Common myeloid progenitor, CD34-positive (primary cell): ENCODE data around the gene SELENOK.

ENCODE experiments used
- CTCF ChIA-PET: fragments of 350-600 bp; sonication (Branson Sonifier 250); formaldehyde crosslinking; loops from one replicate; lab custom pipeline; 2021; ENCODE audit warnings: antibody characterized with exemption; lab: Charles Lee
- POLR2A ChIA-PET: fragments of 350-600 bp; sonication (Branson Sonifier 250); formaldehyde crosslinking; loops from one replicate; lab custom pipeline; 2021; ENCODE audit warnings: antibody characterized with exemption; lab: Charles Lee
- DNase-seq, 3 donors: peaks; one replicate each; pipeline versions ENCODE4 v3.0.0 to v3.0.0-alpha.2; 2013
- H3K27ac ChIP-seq, 2 experiments: 1 replicate in 1 of 2; 2 replicates in 1 of 2; pipeline ENCODE4 v1.7.0; 2013; ENCODE audit warnings: inconsistent platforms in 2 of 2, low read length in 2 of 2, mild to moderate bottlenecking in 2 of 2, low read depth in 1 of 2, moderate library complexity in 1 of 2; ENCODE audit not compliant: severe bottlenecking in 2 of 2, insufficient read depth in 1 of 2, poor library complexity in 1 of 2
- H3K27me3 ChIP-seq, 5 experiments: replicated peaks in 2 of 5; 1 replicate in 3 of 5; 2 replicates in 2 of 5; pipeline versions ENCODE4 v1.6.1 to v1.7.0; 2013; ENCODE audit warnings: low read length in 4 of 5, mild to moderate bottlenecking in 2 of 5, moderate library complexity in 2 of 5, inconsistent platforms in 1 of 5; ENCODE audit not compliant: insufficient read depth in 5 of 5, control insufficient read depth in 4 of 5
- H3K36me3 ChIP-seq, 4 experiments: 1 replicate in 2 of 4; 2 replicates in 2 of 4; pipeline versions ENCODE4 v1.6.1 to v1.7.0; 2013; ENCODE audit warnings: low read length in 3 of 4, control low read depth in 1 of 4, mild to moderate bottlenecking in 1 of 4; ENCODE audit not compliant: control insufficient read depth in 4 of 4, insufficient read depth in 4 of 4
- H3K4me1 ChIP-seq, 4 experiments: 1 replicate in 3 of 4; 2 replicates in 1 of 4; pipeline versions ENCODE4 v1.6.1 to v1.7.1; 2013; ENCODE audit warnings: low read length in 3 of 4, mild to moderate bottlenecking in 3 of 4, control low read depth in 1 of 4, inconsistent platforms in 1 of 4, moderate library complexity in 1 of 4; ENCODE audit not compliant: control insufficient read depth in 4 of 4, insufficient read depth in 4 of 4; ENCODE audit errors: control extremely low read depth in 1 of 4
- H3K4me3 ChIP-seq, 7 experiments: 1 replicate in 4 of 7; 2 replicates in 3 of 7; pipeline versions ENCODE4 v1.5.1 to v1.7.0; 2013; ENCODE audit warnings: mild to moderate bottlenecking in 7 of 7, low read length in 6 of 7, moderate library complexity in 6 of 7, inconsistent platforms in 2 of 7, low read depth in 2 of 7, control low read depth in 1 of 7; ENCODE audit not compliant: insufficient read depth in 4 of 7, control insufficient read depth in 1 of 7; ENCODE audit errors: extremely low read depth in 1 of 7
- H3K9me3 ChIP-seq, 5 experiments: 1 replicate in 4 of 5; 2 replicates in 1 of 5; pipeline versions ENCODE4 v1.6.1 to v1.7.1; 2013; ENCODE audit warnings: low read length in 4 of 5, mild to moderate bottlenecking in 2 of 5, inconsistent platforms in 1 of 5, low read depth in 1 of 5, moderate library complexity in 1 of 5; ENCODE audit not compliant: control insufficient read depth in 4 of 5, insufficient read depth in 2 of 5; ENCODE audit errors: control extremely low read depth in 1 of 5
- WGBS: methylation state at CpG from one replicate; pipeline ENCODE4 v1.1.5; 2013; ENCODE audit not compliant: insufficient coverage; 5-methylcytosine and 5-hydroxymethylcytosine counted together

The SELENOK gene

DNA sequence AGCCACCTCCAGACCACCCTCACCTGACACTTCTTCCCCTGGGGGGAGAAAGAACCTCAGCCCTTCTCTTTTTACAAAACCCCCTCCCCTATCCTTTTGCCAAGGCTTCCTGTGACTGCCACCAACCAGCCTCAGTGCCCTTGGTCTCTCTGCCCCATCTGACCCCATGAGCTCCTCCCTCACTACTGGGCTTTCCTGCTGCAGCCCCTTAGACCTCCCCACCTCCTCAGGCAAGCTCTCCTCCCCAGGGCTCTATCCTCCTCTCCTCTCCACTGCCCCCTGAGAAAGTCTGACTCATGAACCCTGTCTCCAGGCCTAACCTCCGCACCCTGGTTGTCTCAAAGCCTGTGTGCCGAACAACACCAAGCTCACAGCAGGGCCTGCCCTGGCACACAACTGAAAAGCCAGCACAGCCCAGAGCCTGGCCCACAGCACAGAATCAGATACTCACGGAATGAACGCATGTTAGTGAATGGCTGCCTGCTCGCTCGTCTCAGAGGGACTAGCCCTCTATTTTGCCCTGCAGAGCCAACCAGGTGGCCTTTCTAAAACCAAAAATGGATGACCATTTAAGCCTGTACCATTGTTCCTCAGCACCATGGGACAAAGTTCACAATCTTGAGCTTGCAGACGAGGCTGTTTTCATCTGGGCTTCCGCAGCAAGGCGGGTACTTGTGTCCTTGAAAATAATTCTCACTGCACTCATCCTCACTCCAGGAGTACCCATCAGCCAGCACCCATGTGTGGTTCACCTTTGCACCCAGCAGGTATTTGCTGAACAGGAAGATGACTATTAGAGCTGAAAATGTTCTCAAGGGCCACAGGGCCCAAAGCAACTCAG is 47.2 kb downstream of the SELENOK start:
- no peaks in the 10 kb centered on the region for H3K36me3 ChIP-seq
- H3K4me3 ChIP-seq = no peak overlapping the region
- H3K27me3 ChIP-seq = peaks cover 0 to 67% (median 31%) of the 10 kb centered on the region in 5 experiments
- CTCF ChIA-PET = interaction anchor here (0.9 to 1.2 kb wide), 3 partner anchors 25 to 146 kb away, joined by 3 read pairs; no protein-coding TSS in a partner anchor
- H3K27ac ChIP-seq = no peak overlapping the region
- no peaks in the 10 kb centered on the region for H3K9me3 ChIP-seq
- H3K4me1 ChIP-seq = peaks cover 0 to 14% (median 12%) of the 10 kb centered on the region in 4 experiments
- 91% methylated on average over 9 of the region's 9 CpGs for WGBS
- DNase-seq = no peak
- POLR2A ChIA-PET = no interaction called here

DNA sequence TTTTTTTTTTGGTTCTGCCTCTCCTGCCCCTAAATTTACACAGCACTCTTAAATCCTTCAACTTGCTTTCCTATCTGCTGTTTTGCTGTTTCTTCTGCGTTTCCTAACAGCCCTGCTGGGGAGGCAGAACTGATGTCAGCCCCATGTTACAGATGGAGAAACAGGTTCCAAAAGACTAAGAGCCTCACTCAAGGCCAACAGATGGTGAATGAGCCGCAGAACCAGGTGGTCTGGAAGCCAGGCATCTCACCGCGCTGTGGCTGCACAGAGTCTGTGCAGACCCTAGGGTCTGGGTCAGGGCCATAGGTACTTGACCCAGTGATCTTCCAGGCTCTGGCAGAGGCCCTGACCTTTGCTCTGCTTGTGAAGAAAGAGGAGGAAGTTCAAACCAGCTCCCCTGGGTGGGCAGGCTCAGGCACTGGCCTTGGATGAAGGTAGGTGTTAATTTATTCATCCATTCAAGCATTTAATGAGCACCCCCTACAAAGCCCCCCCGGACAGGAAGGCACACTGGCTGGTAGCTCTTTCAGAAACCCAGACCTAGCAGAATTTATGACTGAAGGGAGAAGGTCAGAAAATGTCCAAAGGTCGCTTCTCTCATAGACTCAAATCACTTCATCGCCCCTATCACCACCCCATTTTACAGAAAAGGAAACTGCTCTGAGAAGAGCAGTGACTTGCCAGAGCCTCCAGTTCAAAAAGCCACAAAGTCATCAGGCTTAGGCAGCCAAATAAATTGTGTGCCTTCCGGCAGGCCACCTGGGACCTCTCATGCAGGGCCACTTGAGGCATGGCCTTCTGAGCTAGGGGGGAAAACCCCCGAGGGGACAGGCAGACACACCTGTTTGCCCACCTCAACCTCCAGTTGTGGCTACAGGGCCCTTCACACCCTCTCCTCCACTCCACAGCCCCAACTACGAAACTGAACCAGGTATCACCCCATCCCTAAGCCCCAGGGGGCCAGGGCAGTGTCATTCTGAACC is 48.2 kb downstream of the SELENOK start:
- Histone ChIP-seq H3K4me3 (no peak overlapping the region), H3K27ac (no peak overlapping the region), H3K36me3 (no peaks in the 10 kb centered on the region), H3K27me3 (peaks cover 0 to 65% (median 30%) of the 10 kb centered on the region in 5 experiments), H3K9me3 (no peaks in the 10 kb centered on the region), H3K4me1 (peaks cover 0 to 14% (median 12%) of the 10 kb centered on the region in 4 experiments)
- no peak for DNase-seq
- ChIA-PET CTCF (no interaction called here), POLR2A (no interaction called here)
- WGBS = 87% methylated on average over 6 of the region's 10 CpGs

GRCh38 chr3:53842436-53843194 is 49.0 kb downstream of the SELENOK start:
- ChIA-PET POLR2A (no interaction called here), CTCF (no interaction called here)
- Histone ChIP-seq H3K36me3 (no peaks in the 10 kb centered on the region), H3K4me3 (no peak overlapping the region), H3K27ac (no peak overlapping the region), H3K9me3 (no peaks in the 10 kb centered on the region), H3K27me3 (peaks cover 0 to 57% (median 30%) of the 10 kb centered on the region in 5 experiments), H3K4me1 (peaks cover 0 to 14% (median 12%) of the 10 kb centered on the region in 4 experiments)
- no peak for DNase-seq
- 97% methylated on average over 9 of the region's 12 CpGs for WGBS

DNA sequence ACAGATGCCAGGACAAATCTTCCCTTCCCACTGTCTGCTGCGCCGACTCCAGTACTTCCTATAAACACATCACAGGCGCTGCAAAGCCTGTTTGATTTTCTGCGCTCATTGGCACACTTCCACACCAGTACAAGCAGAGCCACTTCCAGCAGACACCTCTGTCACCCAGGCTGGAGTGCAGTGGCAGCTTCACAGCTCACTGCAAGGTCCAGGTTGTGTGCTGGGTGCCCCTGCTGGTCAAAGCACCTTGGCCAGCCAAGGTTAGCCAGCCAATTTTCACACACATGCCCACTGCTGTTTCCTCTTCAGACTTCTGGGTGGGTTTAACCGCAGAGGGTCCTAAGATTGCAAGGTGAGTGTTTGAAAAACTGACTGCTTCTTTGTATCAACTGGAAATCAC is 50.4 kb downstream of the SELENOK start:
- ChIA-PET POLR2A (no interaction called here), CTCF (no interaction called here)
- WGBS = 90% methylated on average over 2 of the region's 5 CpGs
- H3K27ac ChIP-seq = no peak overlapping the region
- no peak for DNase-seq
- no peaks in the 10 kb centered on the region for H3K36me3 ChIP-seq
- H3K27me3 ChIP-seq = peaks cover 0 to 43% (median 25%) of the 10 kb centered on the region in 5 experiments
- no peak overlapping the region for H3K4me3 ChIP-seq
- H3K9me3 ChIP-seq = no peaks in the 10 kb centered on the region
- H3K4me1 ChIP-seq = peaks cover 0 to 10% (median 9%) of the 10 kb centered on the region in 4 experiments

GRCh38 chr3:53837331-53837730 is 54.3 kb downstream of the SELENOK start:
- WGBS = 92% methylated on average over 10 of the region's 10 CpGs
- Histone ChIP-seq H3K4me3 (no peak overlapping the region), H3K9me3 (no peaks in the 10 kb centered on the region), H3K36me3 (no peaks in the 10 kb centered on the region), H3K4me1 (peaks cover 0 to 3% (median 0%) of the 10 kb centered on the region in 4 experiments), H3K27ac (no peak overlapping the region), H3K27me3 (peaks cover 0 to 4% (median 1%) of the 10 kb centered on the region in 5 experiments)
- POLR2A ChIA-PET = no interaction called here
- no peak for DNase-seq
- CTCF ChIA-PET = no interaction called here

DNA sequence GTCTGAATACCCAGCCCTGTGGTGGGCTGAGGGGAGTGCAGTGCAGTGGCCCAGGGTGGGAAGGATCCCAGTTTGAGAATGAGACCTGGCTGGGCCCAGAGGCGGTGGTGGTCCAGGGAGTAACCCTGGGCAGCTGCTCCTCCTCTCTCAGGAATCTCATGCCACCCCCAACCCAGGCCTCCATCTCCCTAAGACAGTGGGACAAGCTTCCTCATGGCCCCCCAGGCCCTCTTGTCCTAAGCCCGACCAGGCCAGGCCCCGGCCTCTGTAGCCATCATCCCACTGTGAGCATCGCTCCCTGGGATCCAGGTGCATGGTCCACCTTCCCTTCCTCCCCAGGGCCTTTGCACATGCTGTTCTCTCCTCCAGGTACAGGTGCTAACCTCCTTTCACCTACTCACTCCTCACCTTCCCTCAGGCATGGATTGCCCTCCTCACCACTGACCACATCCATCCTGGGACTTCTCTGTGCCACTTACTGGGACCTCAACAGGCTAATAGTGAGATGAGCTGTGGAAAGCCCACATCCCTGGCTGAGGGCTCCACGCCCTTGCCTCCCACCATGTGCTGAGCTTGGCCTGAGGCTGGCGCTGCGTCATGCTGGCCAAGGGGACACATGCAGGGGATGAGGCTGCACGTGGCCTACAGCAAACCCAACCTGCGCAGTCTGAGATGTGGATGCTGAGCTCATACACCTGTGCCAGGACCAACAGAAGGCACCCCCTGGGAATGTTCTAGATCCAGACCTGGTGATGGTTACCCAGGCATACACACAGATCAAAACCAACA is 55.4 kb downstream of the SELENOK start:
- POLR2A ChIA-PET = no interaction called here
- 98% methylated on average over 7 of the region's 9 CpGs for WGBS
- peaks cover 0 to 4% (median 0%) of the 10 kb centered on the region in 5 experiments for H3K27me3 ChIP-seq
- H3K36me3 ChIP-seq = no peaks in the 10 kb centered on the region
- H3K27ac ChIP-seq = no peak overlapping the region
- CTCF ChIA-PET = no interaction called here
- no peak overlapping the region for H3K4me3 ChIP-seq
- H3K4me1 ChIP-seq = peaks cover 0 to 3% (median 0%) of the 10 kb centered on the region in 4 experiments
- no peak for DNase-seq
- H3K9me3 ChIP-seq = no peaks in the 10 kb centered on the region
